H9 (cell line): ENCODE measurements around the gene TENM4. TPM values are rescaled to one million over a fixed set of nuclear protein-coding genes. Genes with fewer than 3 reads are reported as not detected.

Source experiments
- DNase-seq: peaks from one replicate; pipeline ENCODE4 v3.0.0-alpha.2; 2017
- H2AFZ ChIP-seq: one replicate; pipeline ENCODE4 v1.6.1; 2013; ENCODE audit warnings: mild to moderate bottlenecking, low read length, control low read depth, moderate library complexity
- H2AK5ac ChIP-seq: 2 replicates; pipeline ENCODE4 v1.6.1; 2013; ENCODE audit warnings: low read length, control low read depth, mixed read lengths; ENCODE audit not compliant: insufficient read length
- H2BK120ac ChIP-seq: one replicate; pipeline ENCODE4 v1.6.1; 2013; ENCODE audit warnings: low read depth, mild to moderate bottlenecking, low read length, control low read depth, inconsistent platforms; ENCODE audit not compliant: poor library complexity, severe bottlenecking
- H2BK12ac ChIP-seq: 2 replicates; pipeline ENCODE4 v1.6.1; 2013; ENCODE audit warnings: low read length, control low read depth, mixed read lengths, low read depth; ENCODE audit not compliant: insufficient read length
- H2BK15ac ChIP-seq: 2 replicates; pipeline ENCODE4 v1.6.1; 2013; ENCODE audit warnings: low read depth, low read length, control low read depth
- H2BK20ac ChIP-seq: one replicate; pipeline ENCODE4 v1.6.1; 2013; ENCODE audit warnings: low read depth, mild to moderate bottlenecking, low read length, control low read depth, inconsistent platforms; ENCODE audit not compliant: poor library complexity, severe bottlenecking
- H2BK5ac ChIP-seq: 2 replicates; pipeline ENCODE4 v1.6.1; 2013; ENCODE audit warnings: low read length, control low read depth, mixed read lengths; ENCODE audit not compliant: insufficient read length
- H3K14ac ChIP-seq: 2 replicates; pipeline ENCODE4 v1.6.1; 2013; ENCODE audit warnings: low read length, control low read depth; ENCODE audit not compliant: insufficient read depth
- H3K18ac ChIP-seq: 2 replicates; pipeline ENCODE4 v1.6.1; 2013; ENCODE audit warnings: low read depth, mild to moderate bottlenecking, mixed read lengths, low read length, control low read depth; ENCODE audit not compliant: insufficient read length
- H3K23ac ChIP-seq: 2 replicates; pipeline ENCODE4 v1.6.1; 2013; ENCODE audit warnings: low read length, control low read depth, mixed read lengths, low read depth; ENCODE audit not compliant: insufficient read length
- H3K23me2 ChIP-seq: 2 replicates; pipeline ENCODE4 v1.6.1; 2013; ENCODE audit warnings: low read depth, mild to moderate bottlenecking, mixed read lengths, low read length, control low read depth; ENCODE audit not compliant: insufficient read length, poor library complexity, severe bottlenecking
- H3K27ac ChIP-seq: 2 replicates; pipeline ENCODE4 v1.5.1; 2013; ENCODE audit warnings: low read length, control low read depth, mixed read lengths, low read depth; ENCODE audit not compliant: insufficient read length
- H3K27me3 ChIP-seq: 2 replicates; pipeline ENCODE4 v1.6.1; 2013; ENCODE audit warnings: low read length, control low read depth, inconsistent platforms; ENCODE audit not compliant: insufficient read depth
- H3K4ac ChIP-seq: 2 replicates; pipeline ENCODE4 v1.6.1; 2013; ENCODE audit warnings: low read depth, mild to moderate bottlenecking, control low read depth, inconsistent platforms, low read length, moderate library complexity
- H3K4me1 ChIP-seq: 2 replicates; pipeline ENCODE4 v1.6.1; 2013; ENCODE audit warnings: low read length, control low read depth, inconsistent platforms; ENCODE audit not compliant: insufficient read depth
- H3K4me2 ChIP-seq: 2 replicates; pipeline ENCODE4 v1.6.1; 2013; ENCODE audit warnings: low read length, control low read depth, mixed read lengths; ENCODE audit not compliant: insufficient read length, insufficient read depth
- H3K56ac ChIP-seq: 2 replicates; pipeline ENCODE4 v1.6.1; 2013; ENCODE audit warnings: low read depth, mild to moderate bottlenecking, mixed read lengths, low read length, control low read depth; ENCODE audit not compliant: insufficient read length
- H3K79me1 ChIP-seq: 2 replicates; pipeline ENCODE4 v1.6.1; 2013; ENCODE audit warnings: low read depth, mild to moderate bottlenecking, moderate library complexity, low read length, control low read depth, inconsistent platforms; ENCODE audit not compliant: insufficient read depth, poor library complexity, severe bottlenecking
- H3K79me2 ChIP-seq: 2 replicates; pipeline ENCODE4 v1.6.1; 2013; ENCODE audit warnings: low read length, control low read depth, inconsistent platforms; ENCODE audit not compliant: insufficient read depth
- H3K9ac ChIP-seq: 2 replicates; pipeline ENCODE4 v1.6.1; 2013; ENCODE audit warnings: low read length, control low read depth, mixed read lengths; ENCODE audit not compliant: insufficient read length; ENCODE audit errors: extremely low read depth
- H3K9me3 ChIP-seq: one replicate; pipeline ENCODE4 v1.6.1; 2013; ENCODE audit warnings: low read depth, low read length, inconsistent platforms; ENCODE audit not compliant: control insufficient read depth
- H3T11ph ChIP-seq: one replicate; pipeline ENCODE4 v1.6.1; 2013; ENCODE audit warnings: mild to moderate bottlenecking, low read length, control low read depth, inconsistent platforms
- H4K20me1 ChIP-seq: one replicate; pipeline ENCODE4 v1.6.1; 2013; ENCODE audit not compliant: control insufficient read depth, insufficient read length, insufficient read depth
- H4K5ac ChIP-seq: 2 replicates; pipeline ENCODE4 v1.6.1; 2013; ENCODE audit warnings: low read depth, mild to moderate bottlenecking, mixed read lengths, low read length, control low read depth; ENCODE audit not compliant: insufficient read length
- H4K8ac ChIP-seq: replicated peaks from 2 replicates; pipeline ENCODE4 v1.6.1; 2013; ENCODE audit warnings: low read length, control low read depth, mixed read lengths, low read depth; ENCODE audit not compliant: insufficient read length
- H4K91ac ChIP-seq: 2 replicates; pipeline ENCODE4 v1.6.1; 2013; ENCODE audit warnings: low read depth, mild to moderate bottlenecking, moderate library complexity, mixed read lengths, low read length, control low read depth; ENCODE audit not compliant: insufficient read length
- H3K27ac Mint-ChIP-seq, 3 experiments: 2 replicates in 2 of 3; 3 replicates in 1 of 3; pipeline ENCODE4 v1.8.0; 2020 to 2021; ENCODE audit warnings: mixed read lengths in 3 of 3, mild to moderate bottlenecking in 1 of 3, moderate library complexity in 1 of 3
- H3K27me3 Mint-ChIP-seq: 2 replicates; pipeline ENCODE4 v1.8.0; 2021; ENCODE audit warnings: low read depth, mild to moderate bottlenecking, moderate library complexity, mixed read lengths
- H3K36me3 Mint-ChIP-seq, 3 experiments: 2 replicates in 2 of 3; 3 replicates in 1 of 3; pipeline ENCODE4 v1.8.0; 2020 to 2021; ENCODE audit warnings: low read depth in 3 of 3, mixed read lengths in 3 of 3; ENCODE audit not compliant: insufficient read depth in 1 of 3
- H3K4me1 Mint-ChIP-seq, 2 experiments: 2 replicates each; pipeline ENCODE4 v1.8.0; 2020; ENCODE audit warnings: mixed read lengths in 2 of 2
- H3K4me3 Mint-ChIP-seq, 2 experiments: 2 replicates in 1 of 2; 3 replicates in 1 of 2; pipeline ENCODE4 v1.8.0; 2020 to 2021; ENCODE audit warnings: mild to moderate bottlenecking in 2 of 2, mixed read lengths in 2 of 2, moderate library complexity in 1 of 2
- H3K9me3 Mint-ChIP-seq, 2 experiments: 2 replicates in 1 of 2; 3 replicates in 1 of 2; pipeline ENCODE4 v1.8.0; 2020; ENCODE audit warnings: mild to moderate bottlenecking in 2 of 2, mixed read lengths in 2 of 2, moderate library complexity in 1 of 2
- CTCF ChIP-seq: fragments of 200-600 bp; sonication (generic); conservative IDR thresholded peaks from 3 replicates; pipeline ENCODE4 v1.8.0; 2021; ENCODE audit warnings: antibody characterized with exemption, mild to moderate bottlenecking
- WGBS: extraction: QIAGEN DNeasy Blood & Tissue Kit; methylation state at CpG from one replicate; pipeline ENCODE4 v1.1.7; 2013; ENCODE audit warnings: missing lambda C conversion rate, low lambda C conversion rate, mixed read lengths; ENCODE audit not compliant: insufficient read length; ENCODE audit errors: extremely low coverage; 5-methylcytosine and 5-hydroxymethylcytosine counted together
- total RNA-seq: library from RNA; stranded (reverse); gene quantifications from 2 replicates; pipeline ENCODE4 v1.2.1, GENCODE V29; 2021

TENM4 gene
- total RNA-seq, 1 experiment from 2014 or later: 4.6 TPM

- Histone ChIP-seq H2AK5ac (no peak overlapping the region), H3K23ac (no peak overlapping the region), H3K79me1 (no peaks in the 10 kb centered on the region), H4K20me1 (no peaks in the 10 kb centered on the region), H4K8ac (no peak overlapping the region), H3K27ac (no peak overlapping the region), H3K4me2 (no peak overlapping the region), H3K4ac (no peak overlapping the region), H3K79me2 (no peaks in the 10 kb centered on the region), H3K27me3 (peaks cover 37% of the 10 kb centered on the region), H3K56ac (no peak overlapping the region), H3K9me3 (no peaks in the 10 kb centered on the region), H4K5ac (no peak overlapping the region), H3K9ac (no peak overlapping the region), H2BK12ac (no peak overlapping the region), H3K4me1 (peaks cover 8% of the 10 kb centered on the region; the same call in 1 of the 2 replicates), H3T11ph (no peak overlapping the region), H3K14ac (no peak overlapping the region), H2BK15ac (no peak overlapping the region), H2AFZ (no peak overlapping the region), H3K18ac (no peak overlapping the region), H2BK5ac (no peak overlapping the region), H4K91ac (no peak overlapping the region), H2BK120ac (no peak overlapping the region), H3K23me2 (no peaks in the 10 kb centered on the region), H2BK20ac (no peak overlapping the region)
- TF ChIP-seq CTCF: no peak
- Mint-ChIP-seq H3K9me3 (0 out of 5 replicates have a peak, but pooled peaks cover 0 to under 1% of the 10 kb centered on the region in 2 experiments), H3K4me3 (no peak overlapping the region), H3K4me1 (peaks cover 44 to 50% of the 10 kb centered on the region in 2 experiments), H3K27ac (no peak overlapping the region), H3K36me3 (peaks cover 0 to 3% (median 0%) of the 10 kb centered on the region in 3 experiments; a peak in 2 of 7 replicates), H3K27me3 (peaks cover 86% of the 10 kb centered on the region)
- no CpG with 5 or more reads among the region's 2 CpGs for WGBS
- DNase-seq: no peak
Observed at GRCh38 chr11:78926633-78927338, 514.0 kb downstream of the TENM4 start.
